WTC11 (cell line): ENCODE measurements around the gene KLHDC1. TPM values are rescaled to one million over a fixed set of nuclear protein-coding genes. Genes with fewer than 3 reads are reported as not detected.

Experiments used
- ATAC-seq: fragments of 200-7000 bp; cut with Tn5 transposase; 2 replicates; pipeline ENCODE4 v1.10.0; 2021; ENCODE audit warnings: mild to moderate bottlenecking, moderate library complexity
- CTCF ChIA-PET: fragments of 300-600 bp; sonication (Branson Sonifier 250); formaldehyde crosslinking; loops from one replicate; lab custom pipeline; 2021; ENCODE audit warnings: antibody characterized with exemption; lab: Charles Lee
- POLR2A ChIA-PET: fragments of 350-600 bp; sonication (Branson Sonifier 250); formaldehyde crosslinking; loops from one replicate; lab custom pipeline; 2021; ENCODE audit warnings: antibody characterized with exemption; lab: Charles Lee
- DNase-seq: peaks from one replicate; pipeline ENCODE4 v3.0.0; 2021; ENCODE audit warnings: low spot score
- H3K27ac Mint-ChIP-seq: 2 replicates; pipeline ENCODE4 v1.8.0; 2021; ENCODE audit warnings: mixed read lengths
- H3K27me3 Mint-ChIP-seq: 2 replicates; pipeline ENCODE4 v1.8.0; 2021; ENCODE audit warnings: low read depth, mild to moderate bottlenecking, moderate library complexity, mixed read lengths
- H3K36me3 Mint-ChIP-seq: 2 replicates; pipeline ENCODE4 v1.8.0; 2021; ENCODE audit warnings: mixed read lengths
- H3K4me1 Mint-ChIP-seq: 2 replicates; pipeline ENCODE4 v1.8.0; 2022; ENCODE audit warnings: mixed read lengths
- H3K4me3 Mint-ChIP-seq: 2 replicates; pipeline ENCODE4 v1.8.0; 2021; ENCODE audit warnings: mild to moderate bottlenecking, moderate library complexity, mixed read lengths
- H3K9me3 Mint-ChIP-seq: 2 replicates; pipeline ENCODE4 v1.8.0; 2021; ENCODE audit warnings: mixed read lengths
- AR ChIP-seq: fragments of 250-450 bp; sonication (Bioruptor Pico); IDR thresholded peaks from 2 replicates; pipeline ENCODE4 v1.9.0; 2021; ENCODE audit warnings: mild to moderate bottlenecking
- ATF1 ChIP-seq: sonication (generic); formaldehyde crosslinking; IDR thresholded peaks from 2 replicates; pipeline ENCODE4 v1.8.1; 2023; ENCODE audit warnings: mild to moderate bottlenecking, moderate library complexity, missing genetic modification reagents
- ATF2 ChIP-seq: sonication (generic); formaldehyde crosslinking; IDR thresholded peaks from 2 replicates; pipeline ENCODE4 v1.8.1; 2022; ENCODE audit warnings: low read depth, missing genetic modification reagents, borderline replicate concordance
- CTCF ChIP-seq: fragments of 200-600 bp; IDR thresholded peaks from 2 replicates; pipeline ENCODE4 v1.8.0; 2022; ENCODE audit warnings: antibody characterized with exemption
- ERG ChIP-seq: fragments of 250-450 bp; sonication (Bioruptor Pico); IDR thresholded peaks from 2 replicates; pipeline ENCODE4 v1.8.0; 2021; ENCODE audit warnings: mild to moderate bottlenecking
- ETV6 ChIP-seq: sonication (generic); formaldehyde crosslinking; IDR thresholded peaks from 2 replicates; pipeline ENCODE4 v1.8.1; 2022; ENCODE audit warnings: mild to moderate bottlenecking, missing genetic modification reagents
- HMGA2 ChIP-seq: fragments of 250-450 bp; sonication (Bioruptor Pico); IDR thresholded peaks from 2 replicates; pipeline ENCODE4 v1.4.0; 2021; ENCODE audit warnings: mild to moderate bottlenecking, moderate library complexity
- IRF2 ChIP-seq: sonication (generic); formaldehyde crosslinking; IDR thresholded peaks from 2 replicates; pipeline ENCODE4 v1.8.0; 2022; ENCODE audit warnings: low read depth, missing genetic modification reagents, borderline replicate concordance
- JUN ChIP-seq: sonication (generic); formaldehyde crosslinking; IDR thresholded peaks from 2 replicates; pipeline ENCODE4 v1.8.0; 2023; ENCODE audit warnings: mild to moderate bottlenecking, missing genetic modification reagents
- PRRX2 ChIP-seq: fragments of 250-450 bp; sonication (Bioruptor Pico); IDR thresholded peaks from 2 replicates; pipeline ENCODE4 v1.8.0; 2021; ENCODE audit warnings: mild to moderate bottlenecking
- SMAD3 ChIP-seq: sonication (generic); formaldehyde crosslinking; IDR thresholded peaks from 2 replicates; pipeline ENCODE4 v1.8.0; 2022; ENCODE audit warnings: missing genetic modification reagents, mild to moderate bottlenecking, borderline replicate concordance
- TCF7 ChIP-seq: sonication (generic); formaldehyde crosslinking; IDR thresholded peaks from 2 replicates; pipeline ENCODE4 v1.8.0; 2022; ENCODE audit warnings: mild to moderate bottlenecking, low read depth, missing genetic modification reagents, moderate library complexity
- TEAD4 ChIP-seq: sonication (generic); formaldehyde crosslinking; IDR thresholded peaks from 2 replicates; pipeline ENCODE4 v1.8.0; 2022; ENCODE audit warnings: mild to moderate bottlenecking, missing genetic modification reagents
- ZBTB21 ChIP-seq: sonication (generic); formaldehyde crosslinking; IDR thresholded peaks from 2 replicates; pipeline ENCODE4 v1.8.1; 2023; ENCODE audit warnings: mild to moderate bottlenecking, missing genetic modification reagents, borderline replicate concordance
- ZNF232 ChIP-seq: sonication (generic); formaldehyde crosslinking; IDR thresholded peaks from 2 replicates; pipeline ENCODE4 v1.8.0; 2022; ENCODE audit warnings: mild to moderate bottlenecking, missing genetic modification reagents
- ZNF671 ChIP-seq: fragments of 250-450 bp; sonication (Bioruptor Pico); IDR thresholded peaks from 2 replicates; pipeline ENCODE4 v1.8.0; 2021; ENCODE audit warnings: mild to moderate bottlenecking
- ZSCAN18 ChIP-seq: fragments of 250-450 bp; sonication (Bioruptor Pico); IDR thresholded peaks from 2 replicates; pipeline ENCODE4 v2.1.2; 2022; ENCODE audit warnings: mild to moderate bottlenecking, moderate library complexity
- total RNA-seq: library from RNA; stranded (reverse); gene quantifications from 3 replicates; pipeline ENCODE4 v1.2.3, GENCODE V29; 2021

KLHDC1 gene
- total RNA-seq, 1 experiment from 2014 or later: not detected

GRCh38 chr14:49755378-49755777 is 62.5 kb downstream of the KLHDC1 start (continued):
- TF ChIP-seq AR (no peak), TCF7 (CRISPR knock-in tag) (no peak), ZSCAN18 (CRISPR knock-in tag) (no peak), ETV6 (no peak), PRRX2 (no peak), SMAD3 (no peak), ZNF232 (CRISPR knock-in tag) (no peak), TEAD4 (CRISPR knock-in tag) (no peak), ZBTB21 (no peak)

GRCh38 chr14:49761839-49762551 is 69.1 kb downstream of the KLHDC1 start:
- H3K27me3 Mint-ChIP-seq: no peaks in the 10 kb centered on the region
- TF ChIP-seq ATF2 (CRISPR knock-in tag) (no peak), ETV6 (no peak), CTCF (no peak), ERG (no peak), ZSCAN18 (CRISPR knock-in tag) (no peak), ATF1 (CRISPR knock-in tag) (no peak), HMGA2 (CRISPR knock-in tag) (no peak), JUN (no peak), IRF2 (CRISPR knock-in tag) (no peak), ZNF671 (CRISPR knock-in tag) (no peak)
- no peak overlapping the region for H3K4me3 Mint-ChIP-seq
- ChIA-PET POLR2A (no interaction called here), CTCF (no interaction called here)
- no peaks in the 10 kb centered on the region for H3K9me3 Mint-ChIP-seq
- no peak overlapping the region for H3K27ac Mint-ChIP-seq
- no peak for DNase-seq
- ATAC-seq: no peak
- H3K36me3 Mint-ChIP-seq: no peaks in the 10 kb centered on the region
- peaks cover 4% of the 10 kb centered on the region for H3K4me1 Mint-ChIP-seq
